Fibroblast of lung (primary cell): ENCODE data around the gene BLVRB. TPM values are rescaled to one million over a fixed set of nuclear protein-coding genes. Genes with fewer than 3 reads are reported as not detected.

Experiments
- DNase-seq, 2 donors: peaks; one replicate each; pipeline versions ENCODE4 v3.0.0 to v3.0.0-alpha.2; 2010; ENCODE audit warnings: low read depth in 2 of 2
- H2AFZ ChIP-seq: 2 replicates; pipeline ENCODE4 v1.5.1; 2012; ENCODE audit warnings: low read length, control low read depth, inconsistent platforms
- H3K27ac ChIP-seq: 2 replicates; pipeline ENCODE4 v1.5.1; 2011; ENCODE audit warnings: low read length, control low read depth; ENCODE audit not compliant: insufficient read depth
- H3K27me3 ChIP-seq: 2 replicates; pipeline ENCODE4 v1.5.1; 2011; ENCODE audit warnings: mild to moderate bottlenecking, low read length; ENCODE audit not compliant: control insufficient read depth, insufficient read depth
- H3K36me3 ChIP-seq: 2 replicates; pipeline ENCODE4 v1.5.1; 2011; ENCODE audit warnings: low read length; ENCODE audit not compliant: control insufficient read depth, insufficient read depth
- H3K4me1 ChIP-seq: 2 replicates; pipeline ENCODE4 v1.5.1; 2011; ENCODE audit warnings: low read length; ENCODE audit not compliant: control insufficient read depth, insufficient read depth; ENCODE audit errors: extremely low read depth
- H3K4me2 ChIP-seq: 2 replicates; pipeline ENCODE4 v1.5.1; 2011; ENCODE audit warnings: low read length, control low read depth; ENCODE audit not compliant: insufficient read depth; ENCODE audit errors: extremely low read depth
- H3K4me3 ChIP-seq, 4 experiments: fragments of 200-600 bp in 1 of 4; sonication (generic) in 1 of 4; replicated peaks in 1 of 4; 2 replicates each; pipeline ENCODE4 v1.5.1; 2011 to 2016; ENCODE audit warnings: low read length in 4 of 4, low read depth in 3 of 4, mild to moderate bottlenecking in 3 of 4, control low read depth in 2 of 4, inconsistent platforms in 1 of 4, mixed read lengths in 1 of 4; ENCODE audit not compliant: insufficient read depth in 1 of 4; ENCODE audit errors: control extremely low read depth in 1 of 4
- H3K79me2 ChIP-seq: 2 replicates; pipeline ENCODE4 v1.5.1; 2012; ENCODE audit warnings: mild to moderate bottlenecking, low read length, inconsistent platforms; ENCODE audit not compliant: control insufficient read depth, insufficient read depth
- H3K9ac ChIP-seq: 2 replicates; pipeline ENCODE4 v1.5.1; 2011; ENCODE audit warnings: mild to moderate bottlenecking, low read length, control low read depth; ENCODE audit not compliant: insufficient read depth
- H3K9me3 ChIP-seq: 2 replicates; pipeline ENCODE4 v1.5.1; 2012; ENCODE audit warnings: low read depth, low read length; ENCODE audit not compliant: control insufficient read depth, insufficient read depth
- H4K20me1 ChIP-seq: 2 replicates; pipeline ENCODE4 v1.5.1; 2011; ENCODE audit warnings: low read length; ENCODE audit not compliant: control insufficient read depth, insufficient read depth; ENCODE audit errors: extremely low read depth
- CTCF ChIP-seq, 2 donors: IDR thresholded peaks in 1 of 2; conservative IDR thresholded peaks in 1 of 2; 1 replicate in 1 of 2; 2 replicates in 1 of 2; pipeline ENCODE4 v1.5.1; 2011 to 2012; ENCODE audit warnings: low read length in 2 of 2, control low read depth in 1 of 2, inconsistent platforms in 1 of 2, low read depth in 1 of 2, mild to moderate bottlenecking in 1 of 2
- EZH2 ChIP-seq: IDR thresholded peaks from 2 replicates; pipeline ENCODE4 v1.5.1; 2012; ENCODE audit warnings: low read length, control low read depth, mild to moderate bottlenecking; ENCODE audit errors: missing control alignments
- polyA plus RNA-seq, 2 donors: library from polyadenylated mRNA; depleted of rRNA in 1 of 2; stranded (reverse) in 1 of 2; unstranded in 1 of 2; fragments of >200 nt; gene quantifications; 2 replicates each; pipeline ENCODE4 v1.2.1, GENCODE V29; 2011 to 2012; ENCODE audit warnings: missing spikeins in 1 of 2
- total RNA-seq: library from RNA; depleted of rRNA; stranded (reverse); fragments of >200 nt; gene quantifications from 2 replicates; pipeline ENCODE4 v1.2.1, GENCODE V29; 2014

Gene BLVRB
- total and polyA plus RNA-seq, 2 donors (not counting 1 experiment from before 2014, with no cell fraction given), result 40.0 to 105 TPM

DNA sequence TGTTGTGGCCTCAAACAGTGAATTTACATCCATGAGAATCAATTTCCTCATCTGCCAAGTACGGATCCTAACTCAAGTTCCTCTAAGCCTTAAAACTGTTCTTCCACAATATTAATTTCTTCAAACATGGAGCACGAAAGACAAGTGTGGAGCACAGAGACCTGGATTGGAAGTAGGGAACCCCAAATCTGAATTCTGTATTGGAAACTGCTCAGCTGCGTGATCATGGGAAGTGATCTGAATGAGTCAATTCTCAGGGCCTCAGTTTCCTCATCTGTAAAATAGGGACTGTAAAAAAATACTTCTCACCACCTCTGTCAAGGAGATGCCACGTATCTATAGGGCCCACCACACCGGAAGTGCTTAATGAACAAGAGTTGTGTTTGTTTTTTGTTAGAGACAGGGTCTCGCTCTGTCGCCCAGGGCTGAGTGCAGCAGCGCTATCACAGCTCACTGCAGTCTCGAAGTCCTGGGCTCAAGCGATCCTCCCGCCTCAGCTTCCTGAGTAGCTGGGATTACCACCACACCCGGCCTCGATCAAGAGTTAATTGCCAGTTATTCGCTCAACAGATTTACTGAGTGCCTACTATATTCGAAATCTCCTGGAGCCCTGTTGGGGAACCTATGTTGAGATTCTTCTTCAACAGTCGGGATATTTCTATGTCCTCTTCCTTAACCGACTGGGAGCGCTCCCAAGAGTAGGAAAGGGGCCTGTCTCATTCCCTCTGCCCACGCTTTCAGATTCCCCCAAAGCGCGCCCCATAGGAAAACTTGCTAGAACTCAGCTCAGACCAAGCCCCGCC is 23.0 kb downstream of the BLVRB start:
- Histone ChIP-seq H4K20me1 (no peaks in the 10 kb centered on the region), H3K27me3 (no peaks in the 10 kb centered on the region), H3K27ac (peak overlapping the region; percentile 68), H3K4me2 (peak overlapping the region; percentile 61), H3K79me2 (peaks cover 34% of the 10 kb centered on the region), H2AFZ (no peak overlapping the region), H3K9me3 (no peaks in the 10 kb centered on the region), H3K36me3 (peaks cover 18% of the 10 kb centered on the region), H3K4me3 (peak overlapping the region; percentile 27 to 93 (median 58)), H3K4me1 (peaks cover 7% of the 10 kb centered on the region), H3K9ac (peak overlapping the region; percentile 11)
- no peak for TF ChIP-seq EZH2
- TF ChIP-seq CTCF (conservative IDR thresholded peaks at IDR 0.05 in 1 of 2, IDR thresholded peaks at IDR 0.05 in 1 of 2; ENCODE audit: low read depth in 1 of 2, low read length in 2 of 2), result no peak
- no peak for DNase-seq

GRCh38 chr19:40441719-40442253 is 23.8 kb downstream of the BLVRB start:
- Histone ChIP-seq H3K9me3 (no peaks in the 10 kb centered on the region), H3K4me3 (peak overlapping the region in 2 of 4 experiments; percentile 81 to 93), H4K20me1 (no peaks in the 10 kb centered on the region), H3K27me3 (no peaks in the 10 kb centered on the region), H3K27ac (no peak overlapping the region), H2AFZ (no peak overlapping the region), H3K4me1 (peaks cover 7% of the 10 kb centered on the region), H3K9ac (no peak overlapping the region), H3K4me2 (peak overlapping the region; percentile 61), H3K79me2 (peaks cover 34% of the 10 kb centered on the region), H3K36me3 (peaks cover 18% of the 10 kb centered on the region)
- no peak for TF ChIP-seq EZH2
- no peak for TF ChIP-seq CTCF (conservative IDR thresholded peaks at IDR 0.05 in 1 of 2, IDR thresholded peaks at IDR 0.05 in 1 of 2; ENCODE audit: low read depth in 1 of 2, low read length in 2 of 2)
- no peak for DNase-seq

DNA sequence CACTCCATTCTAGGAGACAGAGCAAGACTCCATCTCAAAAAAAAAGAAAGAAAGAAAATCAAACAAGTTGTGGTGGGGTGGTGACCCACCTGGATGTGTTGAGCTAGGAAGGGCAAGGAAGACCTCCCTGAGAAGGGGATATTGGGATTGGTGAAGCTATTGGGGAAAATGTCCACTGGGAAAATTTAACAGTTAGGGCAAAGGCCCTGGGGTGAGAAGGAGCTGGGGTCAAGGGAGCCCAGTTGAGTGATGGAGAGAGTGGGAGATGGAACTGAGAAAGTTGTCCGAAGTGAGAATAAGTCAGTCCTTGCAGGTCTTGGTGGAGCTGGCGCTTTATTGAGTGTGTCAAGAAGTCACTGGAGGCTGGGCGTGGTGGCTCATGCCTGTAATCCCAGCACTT is 27.3 kb downstream of the BLVRB start:
- H2AFZ ChIP-seq, result no peak overlapping the region
- no peak overlapping the region for H3K9ac ChIP-seq
- H3K27me3 ChIP-seq, result no peaks in the 10 kb centered on the region
- peaks cover 27% of the 10 kb centered on the region for H3K79me2 ChIP-seq
- no peak overlapping the region for H3K27ac ChIP-seq
- no peaks in the 10 kb centered on the region for H4K20me1 ChIP-seq
- H3K4me3 ChIP-seq, result no peak overlapping the region
- DNase-seq, result no peak
- H3K4me2 ChIP-seq, result no peak overlapping the region
- no peak for TF ChIP-seq EZH2
- TF ChIP-seq CTCF (conservative IDR thresholded peaks at IDR 0.05 in 1 of 2, IDR thresholded peaks at IDR 0.05 in 1 of 2; ENCODE audit: low read depth in 1 of 2, low read length in 2 of 2), result no peak
- H3K36me3 ChIP-seq, result peaks cover 18% of the 10 kb centered on the region
- peaks cover 5% of the 10 kb centered on the region for H3K4me1 ChIP-seq
- no peaks in the 10 kb centered on the region for H3K9me3 ChIP-seq
